Subcutaneous abdominal adipose tissue (tissue), 5 donors: Measurements from ENCODE around the gene MAGEA3.
"Not testable (repeated sequence)": the region's sequence is repeated elsewhere in the genome, so short reads cannot be mapped to it uniquely, and the experiment has no call there.

ENCODE experiments used
- H3K27ac ChIP-seq: one replicate; pipeline ENCODE4 v1.7.0; 2013; ENCODE audit warnings: low read depth, mild to moderate bottlenecking, inconsistent platforms, low read length, moderate library complexity
- H3K27me3 ChIP-seq, 5 donors: one replicate each; pipeline ENCODE4 v1.7.0; 2013; ENCODE audit warnings: low read length in 5 of 5, inconsistent platforms in 1 of 5; ENCODE audit not compliant: control insufficient read depth in 5 of 5, insufficient read depth in 4 of 5
- H3K36me3 ChIP-seq, 5 donors: one replicate each; pipeline ENCODE4 v1.7.0; 2013; ENCODE audit warnings: low read length in 5 of 5; ENCODE audit not compliant: control insufficient read depth in 5 of 5, insufficient read depth in 5 of 5
- H3K4me1 ChIP-seq, 5 donors: one replicate each; pipeline ENCODE4 v1.7.0; 2013; ENCODE audit warnings: low read length in 5 of 5, mild to moderate bottlenecking in 3 of 5, moderate library complexity in 1 of 5; ENCODE audit not compliant: control insufficient read depth in 5 of 5, insufficient read depth in 5 of 5
- H3K4me3 ChIP-seq, 5 donors: one replicate each; pipeline ENCODE4 v1.7.0; 2013; ENCODE audit warnings: low read length in 5 of 5, low read depth in 1 of 5
- H3K9ac ChIP-seq, 5 donors: one replicate each; pipeline ENCODE4 v1.7.0; 2013; ENCODE audit warnings: low read length in 5 of 5, mild to moderate bottlenecking in 4 of 5, moderate library complexity in 3 of 5
- H3K9me3 ChIP-seq, 5 donors: one replicate each; pipeline ENCODE4 v1.7.0; 2013; ENCODE audit warnings: low read length in 5 of 5; ENCODE audit not compliant: control insufficient read depth in 5 of 5
- donor health status: healthy.
- donor health status: healthy.
- donor health status: healthy.
- donor health status: healthy.
- donor health status: healthy.

MAGEA3 gene

GRCh38 chrX:152700390-152700789, 1.8 kb downstream of the MAGEA3 start:
- not testable (repeated sequence) for H3K27ac ChIP-seq, H3K27me3 ChIP-seq, H3K4me1 ChIP-seq, H3K4me3 ChIP-seq, H3K36me3 ChIP-seq, H3K9me3 ChIP-seq, H3K9ac ChIP-seq

DNA sequence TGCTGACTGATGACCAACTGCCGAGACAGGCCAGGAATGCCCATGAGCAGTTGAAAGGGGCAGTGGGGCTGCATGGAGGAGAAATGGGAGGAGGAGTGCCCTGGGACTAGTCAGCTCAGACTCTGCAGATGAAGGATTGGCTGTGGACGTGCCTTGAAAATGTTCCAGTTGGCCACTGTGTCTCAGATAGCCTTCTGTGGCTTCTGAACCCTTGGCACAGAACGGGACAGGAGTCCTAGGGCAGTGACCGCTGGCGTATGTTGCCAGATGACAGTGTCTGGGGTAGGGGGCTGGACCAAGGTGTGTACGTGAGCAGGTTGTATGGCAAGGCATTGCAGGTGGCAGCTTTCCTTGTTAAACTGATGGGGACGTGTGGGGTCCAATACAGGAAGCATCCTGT, 7.9 kb downstream of the MAGEA3 start:
- not testable (repeated sequence) for H3K36me3 ChIP-seq, H3K27ac ChIP-seq, H3K9ac ChIP-seq, H3K27me3 ChIP-seq, H3K4me1 ChIP-seq, H3K4me3 ChIP-seq, H3K9me3 ChIP-seq

DNA sequence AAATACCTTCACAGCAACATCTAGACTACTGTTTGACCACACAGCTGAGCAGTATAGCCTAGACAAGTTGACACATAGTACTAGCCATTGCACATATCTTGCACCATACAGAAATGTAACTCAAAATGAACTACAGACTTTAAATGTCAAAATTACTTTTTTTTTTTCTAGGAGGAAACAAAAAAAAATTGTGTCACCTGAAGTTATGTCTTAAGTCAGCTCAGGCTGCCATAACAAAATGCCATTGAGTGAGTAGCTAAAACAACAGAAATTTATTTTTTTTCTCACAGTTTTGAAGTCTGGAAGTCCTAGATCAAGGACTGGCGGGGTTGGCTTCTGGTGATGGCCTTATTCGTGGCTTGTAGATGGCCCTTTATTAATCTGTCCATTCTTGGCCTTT, 10.6 kb downstream of the MAGEA3 start, which contains the start of gene CSAG2:
Gene CSAG2, minus strand, starts transcription at position 101 of the 400 bp plus-strand sequence. CDS start 161 bp downstream, outside the sequence.
- H3K9ac ChIP-seq, H3K27me3 ChIP-seq, H3K36me3 ChIP-seq, H3K9me3 ChIP-seq, H3K4me1 ChIP-seq, H3K27ac ChIP-seq, H3K4me3 ChIP-seq: not testable (repeated sequence)

DNA sequence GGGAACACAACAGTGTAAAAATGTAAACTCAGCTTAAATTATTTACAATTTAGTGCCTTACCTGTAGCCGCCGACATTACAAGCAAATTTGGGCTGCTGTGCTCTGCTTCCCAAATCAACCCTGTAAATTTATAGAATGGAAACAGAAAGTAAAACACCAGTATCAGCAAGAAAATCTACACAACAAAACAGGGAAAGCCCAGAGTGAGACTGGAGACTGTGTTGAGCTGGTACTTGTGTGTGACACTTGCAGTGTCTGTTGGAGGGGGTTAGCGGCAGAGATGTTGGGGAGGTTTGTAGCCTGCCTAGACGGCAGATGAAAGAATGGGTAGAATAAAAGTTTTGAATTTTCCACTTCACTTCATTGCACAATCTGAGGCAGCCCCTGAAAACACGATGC, 14.6 kb downstream of the MAGEA3 start:
- not testable (repeated sequence) for H3K27ac ChIP-seq, H3K9ac ChIP-seq, H3K4me3 ChIP-seq, H3K9me3 ChIP-seq, H3K27me3 ChIP-seq, H3K36me3 ChIP-seq, H3K4me1 ChIP-seq

- not testable (repeated sequence) for H3K9ac ChIP-seq, H3K4me3 ChIP-seq, H3K36me3 ChIP-seq, H3K4me1 ChIP-seq, H3K9me3 ChIP-seq, H3K27ac ChIP-seq, H3K27me3 ChIP-seq
Observed at GRCh38 chrX:152713815-152714787, 15.5 kb downstream of the MAGEA3 start, which contains the start of gene MAGEA2B. Gene MAGEA2B (plus strand): TSS chrX:152714628. CDS start chrX:152717107, 2,479 bp downstream.

GRCh38 chrX:152725409-152725808, 26.8 kb downstream of the MAGEA3 start:
- Histone ChIP-seq H3K4me1 (no peaks in the 10 kb centered on the region), H3K9ac (no peak overlapping the region), H3K9me3 (peaks cover 0 to 5% (median 2%) of the 10 kb centered on the region in 5 donors), H3K27ac (no peak overlapping the region), H3K27me3 (peaks cover 0 to 7% (median 0%) of the 10 kb centered on the region in 5 donors), H3K36me3 (no peaks in the 10 kb centered on the region), H3K4me3 (no peak overlapping the region)

GRCh38 chrX:152733261-152733975, 34.8 kb downstream of the MAGEA3 start, which contains the start of the genes CSAG1 and MAGEA12:
Gene CSAG1 (minus strand): TSS chrX:152733721. CDS start chrX:152732460, 1,261 bp downstream.
Gene MAGEA12 (plus strand): TSS chrX:152733757. CDS start chrX:152736162, 2,405 bp downstream.
- peaks cover 0 to 3% (median 0%) of the 10 kb centered on the region in 5 donors for H3K27me3 ChIP-seq
- H3K27ac ChIP-seq, result no peak within 1 kb of the TSS
- no peaks in the 10 kb centered on the region for H3K4me1 ChIP-seq
- H3K36me3 ChIP-seq, result no peaks in the 10 kb centered on the region
- H3K9ac ChIP-seq, result no peak within 1 kb of the TSS
- H3K4me3 ChIP-seq, result no peak within 1 kb of the TSS
- H3K9me3 ChIP-seq, result peaks cover 0 to 3% (median 0%) of the 10 kb centered on the region in 5 donors

- not testable (repeated sequence) for H3K27ac ChIP-seq, H3K36me3 ChIP-seq, H3K9me3 ChIP-seq, H3K4me1 ChIP-seq, H3K9ac ChIP-seq, H3K4me3 ChIP-seq, H3K27me3 ChIP-seq
Observed at GRCh38 chrX:152734143-152734858, 35.7 kb downstream of the MAGEA3 start.

GRCh38 chrX:152735101-152735500, 36.5 kb downstream of the MAGEA3 start:
- no peaks in the 10 kb centered on the region for H3K4me1 ChIP-seq

More at GRCh38 chrX:152735101-152735500, 36.5 kb downstream of the MAGEA3 start:
- Histone ChIP-seq H3K27ac (no peak overlapping the region), H3K9me3 (no peaks in the 10 kb centered on the region), H3K4me3 (no peak overlapping the region), H3K27me3 (peaks cover 0 to 3% (median 0%) of the 10 kb centered on the region in 5 donors), H3K9ac (no peak overlapping the region), H3K36me3 (no peaks in the 10 kb centered on the region)
